OCI-LY1 (cell line): ENCODE measurements around the gene RPSA.

Experiments used
- CTCF ChIP-seq: fragments of 200-600 bp; sonication (generic), shearing (Covaris generic); IDR thresholded peaks from 2 replicates; pipeline ENCODE4 v1.5.1; 2017; ENCODE audit warnings: mild to moderate bottlenecking, antibody characterized with exemption, low read length, moderate library complexity, mixed read lengths
- EZH2 ChIP-seq: fragments of 200-600 bp; sonication (generic), shearing (Covaris generic); IDR thresholded peaks from 2 replicates; pipeline ENCODE4 v1.8.0; 2017; ENCODE audit warnings: borderline replicate concordance, mixed run types, mild to moderate bottlenecking, antibody characterized with exemption, low read length, moderate library complexity, mixed read lengths

GRCh38 chr3:39407773-39408492 is 1.4 kb downstream of the RPSA start:
- TF ChIP-seq CTCF (no peak), EZH2 (no peak)
